GM12892 (cell line): Measurements from ENCODE around the gene TGFBR2.

ENCODE experiments used
- POLR2A ChIP-seq: IDR thresholded peaks from 2 replicates; pipeline ENCODE4 v1.6.1; 2011; ENCODE audit warnings: low read depth, low read length, control low read depth
- POLR2AphosphoS5 ChIP-seq: IDR thresholded peaks from 2 replicates; pipeline ENCODE4 v1.6.1; 2011; ENCODE audit warnings: low read depth, low read length, control low read depth
- TAF1 ChIP-seq: IDR thresholded peaks from 2 replicates; pipeline ENCODE4 v1.6.1; 2011; ENCODE audit warnings: low read depth, mild to moderate bottlenecking, control low read depth, low read length, borderline replicate concordance

DNA sequence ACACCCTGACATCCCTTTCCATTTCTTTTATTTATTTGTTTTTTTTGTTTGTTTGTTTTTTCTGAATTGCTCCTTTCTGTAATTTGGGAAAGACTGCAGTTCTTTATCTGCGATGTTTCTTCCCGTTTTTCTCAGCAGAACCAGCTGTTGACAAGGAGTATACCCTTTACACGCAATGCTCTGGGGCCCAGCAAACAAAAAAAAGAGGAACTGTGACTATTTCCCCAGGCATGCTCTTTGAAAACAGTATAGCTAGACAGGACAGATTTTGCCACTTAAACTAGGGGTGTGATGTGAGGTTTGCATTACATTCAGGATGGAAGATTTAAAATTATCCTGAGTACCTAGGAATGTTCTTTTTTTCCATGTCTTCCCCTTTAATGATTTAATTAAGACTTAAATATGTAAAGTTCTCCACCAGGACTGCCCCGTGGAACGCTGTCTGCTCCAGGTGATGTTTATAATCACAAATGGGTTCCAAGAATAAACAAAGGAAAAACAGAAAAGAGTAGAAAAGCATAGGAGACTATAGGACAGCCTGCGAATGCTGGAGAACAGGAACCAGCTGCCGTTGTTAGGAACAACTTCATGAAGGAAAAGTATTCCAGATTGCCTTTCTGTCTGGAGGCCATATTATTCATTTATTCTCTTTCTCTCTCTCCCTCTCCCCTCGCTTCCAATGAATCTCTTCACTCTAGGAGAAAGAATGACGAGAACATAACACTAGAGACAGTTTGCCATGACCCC lies 43.3 kb downstream of the TGFBR2 start:
- TF ChIP-seq POLR2AphosphoS5 = no peak
- TF ChIP-seq POLR2A = no peak
- no peak for TF ChIP-seq TAF1
